Activated CD4-positive, alpha-beta T cell treated with anti-CD3 and anti-CD28 coated beads, Interleukin-2, amount 50 U/mL, for 16 hours (primary cell): ENCODE data around the gene FBXW11.
"Not testable (repeated sequence)": the region's sequence is repeated elsewhere in the genome, so short reads cannot be mapped to it uniquely, and the experiment has no call there.

Source experiments
- DNase-seq: peaks from one replicate; pipeline ENCODE4 v3.0.0-alpha.2; 2020

FBXW11 gene

GRCh38 chr5:172006321-172007174 is at the start of gene FBXW11:
Gene FBXW11, minus strand, starts transcription at chr5:172006638. Its CDS starts 136 bp downstream, at chr5:172006502.
- DNase-seq: peak; percentile 98

- no peak for DNase-seq
Observed at GRCh38 chr5:172055996-172056395, 49.6 kb upstream of the FBXW11 start.

GRCh38 chr5:172055421-172055820 is 49.0 kb upstream of the FBXW11 start:
- no peak for DNase-seq

DNA sequence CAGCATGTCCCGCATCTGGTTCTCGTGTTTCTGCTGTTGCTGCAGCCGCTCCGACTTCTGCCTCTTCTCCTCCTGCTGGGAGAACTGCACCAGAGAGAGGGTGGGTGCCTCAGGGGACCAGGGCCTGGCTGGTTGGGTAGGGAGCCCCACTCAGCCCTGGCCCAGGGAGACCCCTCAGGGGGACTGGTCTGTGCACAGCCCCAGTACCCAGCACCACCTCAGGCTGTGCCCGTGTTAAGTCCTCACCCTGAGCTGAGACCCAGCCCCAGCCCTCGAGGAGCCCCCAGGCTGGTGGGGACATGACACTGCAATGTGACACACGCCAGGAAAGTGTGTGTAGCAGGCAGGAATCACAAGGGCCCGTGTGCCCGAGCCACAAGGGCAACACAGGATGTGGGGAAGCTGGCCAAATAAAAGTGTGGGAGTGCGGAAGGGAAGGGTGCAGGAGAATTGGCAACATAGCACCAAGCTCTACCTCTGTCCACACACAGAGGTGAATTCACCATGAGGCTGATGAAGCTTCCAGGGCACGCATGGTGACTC is 48.2 kb upstream of the FBXW11 start:
- no peak for DNase-seq

- no peak for DNase-seq
Observed at GRCh38 chr5:172052450-172053236, 46.2 kb upstream of the FBXW11 start.

DNA sequence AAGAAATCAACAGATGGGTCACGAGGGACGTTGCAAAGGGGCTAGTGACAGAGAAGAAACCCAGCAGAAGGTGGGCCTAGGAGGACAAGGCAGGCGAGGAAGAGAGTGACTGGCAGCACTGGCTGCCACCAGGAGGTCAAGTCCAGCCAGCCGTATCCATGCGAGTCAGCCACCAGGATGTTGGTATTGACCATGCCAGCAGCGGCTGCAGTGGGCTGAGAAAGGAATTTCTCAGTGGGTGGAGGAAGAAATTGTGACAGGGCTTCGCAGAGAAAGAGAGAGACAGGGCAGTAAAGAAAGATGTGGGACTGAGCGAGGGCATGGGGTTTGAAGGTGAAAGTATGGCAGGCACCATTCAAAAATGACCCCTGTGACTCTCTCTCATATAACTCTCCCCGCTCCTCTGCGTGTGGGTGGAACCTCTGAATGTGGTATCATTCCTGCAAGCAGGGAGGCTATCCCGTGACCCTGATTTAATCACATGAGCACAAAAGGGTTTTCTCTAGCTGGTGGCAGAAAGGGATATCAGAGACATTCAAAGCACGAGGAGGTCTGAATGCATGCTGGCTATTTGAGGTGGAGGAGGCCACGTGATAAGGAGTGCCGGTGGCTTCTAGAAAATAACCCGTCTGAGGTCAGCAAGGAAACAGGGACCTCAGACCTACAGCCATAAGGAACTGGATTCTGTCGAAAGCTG is 45.4 kb upstream of the FBXW11 start:
- no peak for DNase-seq

GRCh38 chr5:172050080-172050479 is 43.6 kb upstream of the FBXW11 start:
- DNase-seq: no peak

- no peak for DNase-seq
Observed at GRCh38 chr5:172049226-172049796, 42.9 kb upstream of the FBXW11 start.

DNA sequence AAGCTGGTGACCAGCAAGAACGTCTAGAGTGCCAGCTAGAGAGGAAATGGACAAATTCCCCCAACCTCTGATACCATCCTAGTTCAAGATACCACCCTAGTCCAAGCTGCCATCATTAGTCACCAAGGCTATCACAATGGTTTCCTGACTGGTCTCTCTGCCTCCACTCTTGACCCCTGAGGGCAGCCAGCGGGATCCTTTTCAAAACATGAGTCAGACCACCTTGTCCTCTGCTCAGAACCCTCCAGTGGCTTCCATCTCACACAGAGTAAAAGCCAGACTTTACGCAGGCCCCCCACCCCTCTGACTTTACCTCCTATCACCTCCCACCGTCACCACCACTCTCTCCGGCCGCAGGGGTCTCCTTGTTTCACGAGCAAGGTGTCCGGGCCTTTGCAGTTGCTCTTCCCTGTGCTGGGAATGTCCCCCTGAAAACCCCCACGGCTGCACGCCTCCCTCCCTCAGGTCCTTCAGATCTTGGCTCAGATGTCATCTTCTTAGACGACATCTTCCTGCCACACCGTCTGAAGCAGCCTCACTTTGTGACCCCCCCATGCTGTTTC is 42.2 kb upstream of the FBXW11 start:
- DNase-seq: no peak

GRCh38 chr5:172048170-172048422 is 41.7 kb upstream of the FBXW11 start:
- no peak for DNase-seq

DNA sequence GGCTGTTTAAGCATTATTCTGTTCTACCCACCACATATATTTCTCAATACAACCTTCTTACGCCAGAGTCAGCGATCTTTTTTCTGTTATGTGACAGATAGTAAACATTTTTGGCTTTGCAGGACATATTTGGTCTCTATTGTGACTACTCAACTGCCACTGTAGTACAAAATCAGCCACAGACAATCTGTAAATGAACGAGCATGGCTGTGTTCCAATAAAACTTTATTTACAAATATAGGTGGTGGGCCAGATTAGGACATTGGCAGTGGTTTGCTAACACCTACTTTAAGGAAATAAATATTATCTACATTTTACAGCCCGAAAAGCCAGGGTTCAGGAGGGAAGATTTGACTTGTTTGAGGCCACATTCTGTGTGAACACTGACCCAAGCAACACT is 40.2 kb upstream of the FBXW11 start:
- no peak for DNase-seq

- no peak for DNase-seq
Observed at GRCh38 chr5:172045315-172045632, 38.8 kb upstream of the FBXW11 start.

- no peak for DNase-seq
Observed at GRCh38 chr5:172044631-172045314, 38.3 kb upstream of the FBXW11 start.

DNA sequence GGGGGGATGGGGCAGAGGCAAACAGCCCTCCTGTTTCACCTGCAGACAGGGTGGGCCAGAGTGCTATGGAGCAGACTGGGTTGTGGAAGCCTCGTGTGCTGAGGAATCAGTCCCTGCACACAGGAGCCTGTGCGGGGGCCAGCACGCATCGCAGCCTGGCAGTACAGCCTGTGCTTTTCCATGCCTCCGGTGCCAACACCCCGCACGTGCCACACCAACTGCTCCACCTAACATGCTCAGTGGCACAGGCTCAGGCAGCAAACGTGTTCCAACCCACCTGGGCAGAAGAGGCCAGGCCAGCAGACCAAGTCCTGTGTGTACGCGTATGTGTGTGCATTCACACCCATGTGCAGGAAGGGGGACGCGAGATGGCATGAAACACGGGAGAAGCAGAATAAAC is 37.4 kb upstream of the FBXW11 start:
- no peak for DNase-seq

DNA sequence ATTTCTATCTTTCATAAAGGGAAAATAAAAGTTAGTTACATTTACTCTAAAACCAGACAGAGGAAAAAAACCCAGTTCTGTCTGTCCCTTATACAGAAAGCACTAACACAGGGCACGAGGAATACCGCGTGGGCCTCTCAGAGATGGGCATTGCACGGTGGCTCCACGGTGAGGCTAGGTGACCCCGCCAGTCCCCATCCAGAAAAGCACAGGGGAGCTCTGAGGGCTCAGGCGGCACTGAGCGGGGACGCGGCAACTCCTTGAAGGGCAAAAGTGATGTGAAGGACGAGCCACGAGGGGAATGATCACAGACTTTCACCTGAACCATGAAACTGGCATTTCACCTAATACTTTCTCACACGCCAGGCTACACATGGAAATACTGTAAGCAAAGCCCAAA is 35.7 kb upstream of the FBXW11 start:
- no peak for DNase-seq

DNA sequence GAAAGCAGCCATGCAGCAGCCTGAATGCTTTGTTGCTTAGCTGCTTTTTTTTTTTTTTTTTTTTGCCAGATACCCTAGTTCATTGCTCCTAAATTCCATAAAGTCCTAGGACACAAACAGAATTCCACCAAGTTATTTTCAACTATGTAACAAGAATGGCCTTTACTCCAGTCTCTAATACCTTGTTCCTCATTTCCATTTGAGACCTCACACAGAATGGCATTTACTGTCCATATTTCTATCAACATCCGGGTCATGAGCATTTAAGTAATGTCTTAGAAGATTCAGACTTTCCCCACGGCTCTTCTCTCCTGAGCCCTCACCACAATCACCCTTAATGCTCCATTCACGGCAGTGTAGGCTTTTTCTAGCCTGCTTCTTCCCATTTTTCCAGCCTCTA is 31.7 kb upstream of the FBXW11 start:
- no peak for DNase-seq

DNA sequence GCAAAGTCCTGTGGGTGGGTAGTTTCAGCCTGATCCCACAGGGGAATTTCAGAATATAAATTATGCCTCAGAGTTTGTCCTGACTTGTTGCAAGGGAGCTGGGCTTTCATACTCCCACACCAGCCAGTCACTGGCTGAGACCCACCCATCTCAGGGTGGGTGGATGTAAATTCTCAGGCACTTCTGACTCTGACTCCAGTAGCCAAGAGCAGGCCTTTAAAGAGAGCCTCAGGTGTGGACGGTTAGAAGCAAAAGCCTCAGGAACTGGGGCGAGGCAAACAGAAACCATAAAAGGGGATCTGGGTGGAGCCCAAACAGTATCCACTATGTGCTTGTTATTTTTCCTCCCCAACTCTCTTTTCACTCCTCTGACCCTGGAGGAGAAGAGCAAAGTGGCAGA is 28.6 kb upstream of the FBXW11 start:
- DNase-seq: no peak

- no peak for DNase-seq
Observed at GRCh38 chr5:172031894-172032461, 25.5 kb upstream of the FBXW11 start.

GRCh38 chr5:172029876-172030275 is 23.4 kb upstream of the FBXW11 start:
- no peak for DNase-seq

GRCh38 chr5:172028167-172028566 is 21.7 kb upstream of the FBXW11 start:
- no peak for DNase-seq

- DNase-seq: not testable (repeated sequence)
Observed at GRCh38 chr5:172020110-172020786, 13.8 kb upstream of the FBXW11 start.
